Thyroid gland (tissue), 4 donors: ENCODE measurements around the gene ZNF770. TPM values are rescaled to one million over a fixed set of nuclear protein-coding genes. Genes with fewer than 3 reads are reported as not detected.
"Not testable (repeated sequence)": the region's sequence is repeated elsewhere in the genome, so short reads cannot be mapped to it uniquely, and the experiment has no call there.

Source experiments
- DNase-seq, 2 donors: peaks; one replicate each; pipeline ENCODE4 v3.0.0-alpha.2; 2019
- H3K27ac ChIP-seq, 3 donors: fragments of 200-600 bp; sonication (generic); 1 replicate in 2 of 3; 2 replicates in 1 of 3; pipeline ENCODE4 v1.5.1; 2016 to 2019; ENCODE audit warnings: mild to moderate bottlenecking in 1 of 3, moderate library complexity in 1 of 3
- H3K27me3 ChIP-seq: fragments of 200-600 bp; sonication (generic); one replicate; pipeline ENCODE4 v1.5.1; 2019
- H3K36me3 ChIP-seq, 2 donors: fragments of 200-600 bp; sonication (generic); one replicate each; pipeline ENCODE4 v1.5.1; 2016 to 2019
- H3K4me1 ChIP-seq, 2 donors: fragments of 200-600 bp; sonication (generic); one replicate each; pipeline ENCODE4 v1.5.1; 2017 to 2019
- H3K4me3 ChIP-seq, 3 donors: fragments of 200-600 bp; sonication (generic); replicated peaks in 1 of 3; 1 replicate in 2 of 3; 2 replicates in 1 of 3; pipeline ENCODE4 v1.5.1; 2016; ENCODE audit warnings: mild to moderate bottlenecking in 1 of 3
- H3K9me3 ChIP-seq: fragments of 200-600 bp; sonication (generic); one replicate; pipeline ENCODE4 v1.5.1; 2017
- CTCF ChIP-seq, 6 experiments: fragments of 200-600 bp in 3 of 6; fragments of 450-650 bp in 3 of 6; sonication (generic) in 3 of 6; IDR thresholded peaks; one replicate each; pipeline ENCODE4 v1.5.1; 2016 to 2019; ENCODE audit warnings: antibody characterized with exemption in 6 of 6, mild to moderate bottlenecking in 2 of 6, inconsistent platforms in 1 of 6, moderate library complexity in 1 of 6
- POLR2A ChIP-seq, 2 donors: fragments of 450-650 bp; IDR thresholded peaks; one replicate each; pipeline ENCODE4 v1.6.1; 2017; ENCODE audit warnings: antibody characterized with exemption in 2 of 2, mild to moderate bottlenecking in 2 of 2, moderate library complexity in 1 of 2
- WGBS, 2 donors: methylation state at CpG; one replicate each; pipeline ENCODE4 v1.1.5; 2017; 5-methylcytosine and 5-hydroxymethylcytosine counted together
- intact Hi-C: fragments of 100-400 bp; cut with DNase I; formaldehyde crosslinking; loops from one replicate; pipeline ENCODE4 v1.15.1; 2023
- total RNA-seq, 4 donors: library from RNA; depleted of rRNA; stranded (reverse); fragments of >200 nt; gene quantifications; one replicate each; pipeline ENCODE4 v1.2.3, GENCODE V29; 2016

The ZNF770 gene
- total RNA-seq, 4 donors from 2014 or later, result 52.0 to 97.2 (median 74.4) TPM

GRCh38 chr15:34984889-34985630, 3.0 kb downstream of the ZNF770 start:
- no peaks in the 10 kb centered on the region for H3K27me3 ChIP-seq
- no peaks in the 10 kb centered on the region for H3K9me3 ChIP-seq
- TF ChIP-seq POLR2A (IDR thresholded peaks at IDR 0.05), result no peak
- no peak for TF ChIP-seq CTCF (IDR thresholded peaks at IDR 0.05)
- peaks cover 16 to 17% of the 10 kb centered on the region in 2 donors for H3K36me3 ChIP-seq
- 36 to 50% methylated on average over 9 of the region's 9 CpGs for WGBS, 2 donors
- peak overlapping the region; percentile 89 to 97 (median 96) for H3K27ac ChIP-seq
- intact Hi-C loops, result no loop called here
- peak; percentile 84 for DNase-seq
- H3K4me1 ChIP-seq, result peaks cover 33 to 35% of the 10 kb centered on the region in 2 donors
- H3K4me3 ChIP-seq, result no peak overlapping the region

- intact Hi-C loops, result no loop called here
- no peak for TF ChIP-seq POLR2A (IDR thresholded peaks at IDR 0.05)
- no peak for TF ChIP-seq CTCF (IDR thresholded peaks at IDR 0.05)
- peaks cover 2 to 3% of the 10 kb centered on the region in 2 donors for H3K36me3 ChIP-seq
Observed at GRCh38 chr15:34976743-34977142, 11.3 kb downstream of the ZNF770 start.

DNA sequence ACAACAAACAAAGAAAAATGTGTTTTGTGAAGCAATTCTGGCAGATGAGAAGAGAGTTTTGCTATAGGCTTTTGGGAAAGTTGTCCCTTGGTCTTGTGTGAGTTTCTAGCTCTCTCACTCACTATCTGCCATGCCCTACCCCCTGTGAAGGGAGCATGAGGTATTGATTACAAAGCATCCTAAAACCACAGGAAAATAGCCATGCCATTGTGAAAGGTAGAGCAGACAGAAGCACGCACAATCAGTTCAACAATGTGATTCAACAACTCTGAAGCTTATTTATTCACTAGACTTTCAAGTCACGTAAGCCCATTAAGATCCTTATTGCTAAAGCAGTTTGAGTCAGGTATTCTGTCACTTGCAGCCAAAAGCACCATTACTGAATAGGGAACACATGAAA, 12.0 kb downstream of the ZNF770 start:
- no peaks in the 10 kb centered on the region for H3K9me3 ChIP-seq
- DNase-seq, result no peak
- TF ChIP-seq POLR2A (IDR thresholded peaks at IDR 0.05), result no peak
- no peak overlapping the region for H3K4me3 ChIP-seq
- WGBS, 2 donors, result 88 to 96% methylated on average over 2 of the region's 2 CpGs
- intact Hi-C loops, result no loop called here
- no peaks in the 10 kb centered on the region for H3K4me1 ChIP-seq
- no peaks in the 10 kb centered on the region for H3K36me3 ChIP-seq
- no peaks in the 10 kb centered on the region for H3K27me3 ChIP-seq
- H3K27ac ChIP-seq, result no peak overlapping the region

More at GRCh38 chr15:34976743-34977142, 11.3 kb downstream of the ZNF770 start:
- no peaks in the 10 kb centered on the region for H3K9me3 ChIP-seq
- H3K27ac ChIP-seq, result no peak overlapping the region
- H3K27me3 ChIP-seq, result no peaks in the 10 kb centered on the region
- H3K4me1 ChIP-seq, result no peaks in the 10 kb centered on the region
- no peak overlapping the region for H3K4me3 ChIP-seq
- WGBS, 2 donors, result 47 to 58% methylated on average over 2 of the region's 2 CpGs
- no peak for DNase-seq

DNA sequence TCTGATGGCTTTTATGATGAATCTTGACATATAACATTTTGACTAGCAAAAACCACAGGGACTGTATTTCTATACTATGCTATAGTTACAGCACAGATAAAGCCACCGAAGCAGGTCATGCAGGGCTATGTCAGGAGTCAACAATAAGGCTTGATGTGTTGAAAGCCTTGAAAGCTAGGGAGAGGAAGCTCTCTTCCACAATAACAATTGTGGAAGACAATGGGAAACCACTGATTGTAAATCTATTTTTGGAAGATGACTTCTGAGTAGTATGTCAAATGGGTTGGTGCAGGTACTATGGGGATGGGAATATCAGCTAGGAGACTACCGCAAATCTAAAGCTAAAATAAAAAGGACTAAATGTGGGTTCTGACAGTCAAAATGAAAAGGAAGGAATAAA, 14.6 kb downstream of the ZNF770 start:
- no peak overlapping the region for H3K27ac ChIP-seq
- no peak overlapping the region for H3K4me3 ChIP-seq
- no peak for DNase-seq
- no peaks in the 10 kb centered on the region for H3K9me3 ChIP-seq
- WGBS, 2 donors, result 64 to 86% methylated on average over 2 of the region's 2 CpGs
- H3K36me3 ChIP-seq, result no peaks in the 10 kb centered on the region
- H3K4me1 ChIP-seq, result peaks cover 2 to 4% of the 10 kb centered on the region in 2 donors
- intact Hi-C loops, result no loop called here
- no peaks in the 10 kb centered on the region for H3K27me3 ChIP-seq
- TF ChIP-seq POLR2A (IDR thresholded peaks at IDR 0.05) (no peak), CTCF (IDR thresholded peaks at IDR 0.05) (no peak)

DNA sequence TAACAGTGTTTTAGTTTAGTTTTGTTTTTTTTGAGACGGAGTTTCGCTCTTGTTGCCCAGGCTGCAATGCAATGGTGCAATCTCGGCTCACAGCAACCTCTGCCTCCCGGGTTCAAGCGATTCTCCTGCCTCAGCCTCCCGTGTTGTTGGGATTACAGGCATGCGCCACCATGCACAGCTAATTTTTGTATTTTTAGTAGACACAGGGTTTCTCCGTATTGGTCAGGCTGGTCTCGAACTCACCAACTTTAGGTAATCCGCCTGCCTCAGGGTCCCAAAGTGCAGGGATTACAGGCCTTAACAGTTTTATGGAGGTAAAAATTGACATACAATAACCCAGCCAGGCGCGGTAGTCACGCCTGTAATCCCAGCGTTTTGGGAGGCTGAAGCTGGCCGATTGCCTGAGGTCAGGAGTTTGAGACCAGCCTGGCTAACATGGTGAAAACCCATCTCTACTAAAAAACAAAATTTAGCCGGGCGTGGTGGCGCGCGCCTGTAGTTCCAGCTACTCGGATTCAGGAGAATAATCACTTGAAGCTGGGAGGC, 17.9 kb downstream of the ZNF770 start:
- H3K27me3 ChIP-seq, H3K9me3 ChIP-seq, intact Hi-C loops, H3K36me3 ChIP-seq: not testable (repeated sequence)
- DNase-seq, result peak in 1 of 2 donors; percentile 14
- H3K4me1 ChIP-seq, result peaks cover 6 to 14% of the 10 kb centered on the region in 2 donors
- H3K27ac ChIP-seq, result peak overlapping the region; percentile 25 to 69 (median 66)
- H3K4me3 ChIP-seq, result peak overlapping the region in 2 of 3 donors; percentile 14 to 84
- 69 to 72% methylated on average over 21 of the region's 21 CpGs for WGBS, 2 donors
